GM10266 (cell line): ENCODE data around the gene INO80.
"Not testable (repeated sequence)": the region's sequence is repeated elsewhere in the genome, so short reads cannot be mapped to it uniquely, and the experiment has no call there.

Experiments
- DNase-seq: peaks from one replicate; pipeline ENCODE4 v3.0.0; 2012; ENCODE audit errors: extremely low spot score
- CTCF ChIP-seq: IDR thresholded peaks from 2 replicates; pipeline ENCODE4 v1.5.1; 2012; ENCODE audit warnings: mild to moderate bottlenecking, low read depth; ENCODE audit not compliant: control insufficient read depth, insufficient read depth; ENCODE audit errors: missing control alignments

The INO80 gene

GRCh38 chr15:40968290-40969085 lies 147.6 kb downstream of the INO80 start:
- no peak for TF ChIP-seq CTCF

GRCh38 chr15:40964634-40965033 lies 151.4 kb downstream of the INO80 start:
- TF ChIP-seq CTCF, result no peak
- DNase-seq, result no peak

More at GRCh38 chr15:40968290-40969085, 147.6 kb downstream of the INO80 start:
- no peak for DNase-seq

- TF ChIP-seq CTCF, result no peak
- DNase-seq, result no peak
These were observed 152.1 kb downstream of the INO80 start for GRCh38 chr15:40964006-40964405.

GRCh38 chr15:40963201-40963600 lies 152.9 kb downstream of the INO80 start:
- DNase-seq, result no peak
- TF ChIP-seq CTCF, result no peak

- not testable (repeated sequence) for DNase-seq
These were observed 153.8 kb downstream of the INO80 start for GRCh38 chr15:40962317-40962716.

GRCh38 chr15:40961740-40962139 lies 154.3 kb downstream of the INO80 start:
- not testable (repeated sequence) for DNase-seq

GRCh38 chr15:40960925-40961324 lies 155.2 kb downstream of the INO80 start:
- DNase-seq, result no peak
- no peak for TF ChIP-seq CTCF

- TF ChIP-seq CTCF, result no peak
- no peak for DNase-seq
These were observed 155.8 kb downstream of the INO80 start for GRCh38 chr15:40960151-40960885.
